Stimulated activated CD4-positive, alpha-beta T cell treated with anti-CD3 and anti-CD28 coated beads, TNF-alpha, amount 100 ng/mL, for 24 hours (primary cell): ENCODE measurements around the gene PAQR4.
"Not testable (repeated sequence)": the region's sequence is repeated elsewhere in the genome, so short reads cannot be mapped to it uniquely, and the experiment has no call there.

Source experiments
- DNase-seq, 3 experiments: peaks; one replicate each; pipeline ENCODE4 v3.0.0-alpha.2; 2020; ENCODE audit warnings: low read depth in 3 of 3

The PAQR4 gene

DNA sequence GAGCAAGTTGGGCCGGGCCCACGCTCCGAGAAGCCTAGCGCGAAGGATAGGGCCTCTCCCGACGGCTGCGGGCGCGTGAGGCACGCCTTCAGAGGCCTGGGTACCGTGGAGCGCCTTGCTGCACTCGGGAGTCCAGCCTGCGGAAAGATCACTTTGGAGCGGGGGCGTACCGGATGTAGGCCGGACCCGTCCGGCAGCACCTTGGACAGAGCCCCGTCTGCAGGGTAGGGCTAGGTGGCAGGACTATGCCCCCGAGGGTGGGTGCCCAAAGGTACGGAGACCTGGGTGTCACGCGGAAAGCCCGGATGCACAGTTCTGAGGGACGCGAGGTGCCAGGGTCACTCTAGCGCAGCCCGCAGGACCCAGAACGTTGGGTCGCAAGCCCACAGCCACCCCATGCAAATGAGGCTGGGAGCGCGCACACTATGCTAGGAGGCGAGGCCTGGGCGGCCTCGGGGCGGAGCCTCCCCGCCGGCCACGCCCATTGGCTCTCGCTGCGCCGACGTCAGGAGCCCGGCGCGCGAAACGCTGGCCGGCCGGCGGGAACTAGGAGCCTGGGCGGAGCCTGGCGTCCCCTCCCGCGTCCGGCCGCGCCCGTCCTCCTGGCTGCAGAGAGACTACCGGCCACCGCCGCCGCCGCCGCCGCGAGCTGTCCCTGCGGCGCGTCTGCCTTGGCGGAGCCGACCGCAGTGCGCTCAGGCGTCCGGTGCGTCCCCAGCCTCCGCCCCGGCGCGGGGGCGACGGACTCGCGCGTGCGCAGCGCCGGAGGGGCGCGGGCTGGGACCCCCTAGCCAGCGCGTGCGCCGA is at the start of gene PAQR4:
TSS of gene PAQR4 (plus strand) at position 611 of the 807 bp plus-strand sequence. CDS start 327 bp downstream, outside the sequence.
- DNase-seq = peak; percentile 56 to 86 (median 64)

DNA sequence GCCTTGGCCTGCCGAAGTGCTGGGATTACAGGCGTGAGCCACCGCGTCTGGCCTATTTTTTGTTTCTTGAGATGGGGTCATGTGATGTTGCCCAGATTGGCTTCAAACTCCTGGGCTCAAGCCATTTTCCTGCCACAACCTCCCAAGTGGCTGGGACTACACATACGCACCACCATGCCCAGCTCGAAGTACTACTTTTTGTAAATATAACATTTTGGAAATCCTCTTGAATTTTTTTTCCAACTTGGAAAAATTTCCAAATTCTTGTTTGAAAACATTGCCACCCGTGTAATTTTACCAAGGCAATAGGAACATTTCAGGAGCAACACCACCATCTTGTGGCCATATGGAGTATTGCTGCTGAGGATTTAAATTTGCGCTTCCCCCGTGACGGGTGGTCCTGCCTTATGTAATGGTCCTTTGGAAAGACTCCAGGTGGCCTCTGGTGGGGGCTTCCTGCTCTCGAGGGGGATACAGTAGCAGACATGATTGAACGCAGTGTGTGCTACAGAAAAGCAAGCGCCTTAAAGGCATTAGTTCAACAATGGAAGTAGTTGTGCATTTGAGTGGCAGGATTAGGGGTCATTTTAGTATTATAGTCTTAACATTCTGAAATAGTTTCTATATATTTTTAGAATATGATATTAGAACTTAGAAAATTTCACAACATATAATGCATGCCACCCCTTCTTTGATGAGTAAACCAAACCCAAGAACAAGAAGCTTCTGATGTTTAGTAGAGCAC is 49.5 kb upstream of the PAQR4 start:
- DNase-seq = peak in 2 of 3 experiments; percentile 43 to 55

DNA sequence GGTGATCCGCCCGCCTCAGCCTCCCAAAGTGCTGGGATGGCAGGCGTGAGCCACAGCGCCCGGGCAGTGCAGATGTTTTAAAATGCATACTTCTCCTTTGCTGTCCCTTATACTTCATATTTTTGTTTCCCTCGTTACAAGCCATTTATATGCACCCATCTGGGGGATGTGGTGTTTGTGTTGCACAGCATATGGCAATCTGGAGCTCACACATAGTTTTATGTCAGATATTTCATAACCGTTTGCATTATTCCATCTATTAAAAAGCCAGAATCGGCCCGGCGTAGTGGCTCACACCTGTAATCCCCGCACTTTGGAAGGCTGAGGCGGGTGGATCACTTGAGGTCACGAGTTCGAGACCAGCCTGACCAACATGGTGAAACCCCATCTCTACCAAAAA is 45.7 kb upstream of the PAQR4 start:
- no peak for DNase-seq

DNA sequence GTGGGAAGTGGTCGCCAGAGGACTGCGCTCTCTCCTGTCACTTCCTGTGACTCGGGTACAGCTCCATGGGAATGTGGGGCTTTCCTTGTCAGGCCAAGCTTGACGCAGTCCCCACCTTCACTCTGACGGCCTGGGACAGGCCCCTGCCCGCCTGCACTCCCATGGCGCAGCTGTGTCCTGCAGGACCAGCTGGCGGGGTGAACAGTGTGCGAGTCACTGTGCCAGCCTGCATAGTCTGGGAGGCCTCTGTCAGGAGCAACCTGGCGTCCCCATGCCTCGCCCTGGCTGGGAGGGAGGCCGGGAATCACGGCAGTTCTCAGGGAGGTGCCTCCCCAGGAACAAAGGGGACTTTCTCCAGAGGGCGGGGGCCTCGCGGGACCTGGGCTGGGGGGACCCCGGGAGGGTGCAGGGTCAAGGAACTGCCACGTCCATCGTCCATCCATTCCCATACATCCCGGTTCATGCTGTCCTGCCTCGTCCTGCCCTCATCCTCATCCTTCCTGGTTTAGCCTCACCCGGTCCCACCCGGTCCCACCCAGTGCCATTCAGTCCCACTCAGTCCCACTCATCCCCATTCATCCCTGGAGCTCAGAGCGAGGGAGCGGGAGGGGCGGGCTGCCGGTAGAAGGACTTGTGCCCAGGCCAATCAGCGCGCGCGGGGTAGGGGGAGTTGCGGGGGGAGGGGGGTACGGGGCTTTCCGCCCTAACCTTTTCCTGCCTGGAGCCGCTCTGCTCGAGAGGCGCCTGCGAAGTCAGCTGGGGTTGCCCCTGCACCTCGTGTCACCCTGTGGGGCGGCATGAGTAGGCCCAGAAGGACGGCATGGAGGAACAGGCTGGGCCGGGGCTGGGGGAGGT is 44.0 kb upstream of the PAQR4 start:
- DNase-seq = no peak

DNA sequence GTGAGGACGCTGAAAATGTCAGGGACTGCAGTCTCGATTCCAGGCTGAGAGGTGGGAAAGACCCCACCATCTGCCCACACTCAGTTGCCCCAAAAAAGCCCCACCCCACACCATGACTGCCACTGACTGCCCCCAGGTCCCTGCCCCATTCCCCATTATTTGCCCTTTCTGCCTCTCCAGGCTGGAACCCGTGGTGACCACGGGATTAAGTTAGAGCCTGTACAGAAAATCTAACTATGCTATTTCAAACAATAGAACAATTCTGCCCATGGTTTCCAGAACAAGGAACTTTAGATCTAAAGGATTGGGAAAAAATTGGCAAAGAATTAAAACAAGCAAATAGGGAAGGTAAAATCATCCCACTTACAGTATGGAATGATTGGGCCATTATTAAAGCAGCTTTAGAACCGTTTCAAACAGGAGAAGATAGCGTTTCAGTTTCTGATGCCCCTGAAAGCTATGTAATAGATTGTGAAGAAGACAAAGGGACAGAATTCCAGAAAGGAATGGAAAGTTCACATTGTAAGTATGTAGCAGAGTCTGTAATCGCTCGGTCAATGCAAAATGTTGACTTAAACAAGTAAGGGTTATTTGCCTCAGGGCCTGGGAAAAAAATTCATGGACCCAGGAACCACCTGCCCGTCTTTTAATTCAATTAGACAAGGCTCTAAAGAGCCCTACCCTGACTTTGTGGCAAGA is 43.0 kb upstream of the PAQR4 start:
- no peak for DNase-seq

DNA sequence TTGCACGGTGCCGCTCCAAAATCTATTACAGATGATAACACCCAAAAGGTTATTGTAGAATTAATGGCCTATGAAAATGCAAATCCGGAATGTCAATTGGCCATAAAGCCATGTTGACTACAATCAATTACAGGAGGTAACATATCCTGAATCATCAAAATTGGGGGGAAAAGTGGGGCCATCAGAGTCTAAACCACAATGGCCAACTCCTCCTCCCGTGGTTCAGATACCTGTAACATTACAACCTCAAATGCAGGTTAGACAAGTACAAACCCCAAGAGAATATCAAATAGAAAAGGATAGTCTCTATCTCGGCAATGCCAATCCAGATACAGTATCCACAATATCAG is 42.5 kb upstream of the PAQR4 start:
- DNase-seq = no peak

DNA sequence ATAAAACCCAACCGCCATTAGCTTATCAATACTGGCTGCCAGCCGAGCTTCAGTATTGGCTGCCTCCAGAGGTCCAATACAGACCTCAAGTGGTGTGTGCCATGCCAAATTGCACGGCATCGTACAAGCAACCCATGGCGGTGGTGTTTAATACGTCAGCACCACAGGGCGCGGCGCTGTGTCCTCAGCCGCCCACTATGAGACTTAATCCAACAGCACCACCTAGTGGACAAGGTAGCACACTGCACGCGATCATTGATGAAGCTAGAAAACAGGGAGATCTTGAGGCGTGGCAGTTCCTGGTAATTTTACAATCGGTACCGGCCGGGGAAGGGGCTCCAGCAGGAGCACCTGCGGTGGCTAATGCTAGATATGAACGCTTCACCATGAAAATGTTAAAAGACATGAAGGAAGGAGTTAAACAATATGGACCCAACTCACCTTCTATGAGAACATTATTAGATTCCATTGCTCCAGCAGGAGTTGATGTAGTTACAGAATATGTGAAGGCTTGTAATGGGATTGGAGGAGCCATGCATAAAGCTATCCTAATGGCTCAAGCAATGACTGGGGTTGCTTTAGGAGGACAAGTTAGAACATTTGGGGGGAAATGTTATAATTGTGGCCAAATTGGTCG is 42.0 kb upstream of the PAQR4 start:
- DNase-seq = peak; percentile 70 to 88 (median 87)

DNA sequence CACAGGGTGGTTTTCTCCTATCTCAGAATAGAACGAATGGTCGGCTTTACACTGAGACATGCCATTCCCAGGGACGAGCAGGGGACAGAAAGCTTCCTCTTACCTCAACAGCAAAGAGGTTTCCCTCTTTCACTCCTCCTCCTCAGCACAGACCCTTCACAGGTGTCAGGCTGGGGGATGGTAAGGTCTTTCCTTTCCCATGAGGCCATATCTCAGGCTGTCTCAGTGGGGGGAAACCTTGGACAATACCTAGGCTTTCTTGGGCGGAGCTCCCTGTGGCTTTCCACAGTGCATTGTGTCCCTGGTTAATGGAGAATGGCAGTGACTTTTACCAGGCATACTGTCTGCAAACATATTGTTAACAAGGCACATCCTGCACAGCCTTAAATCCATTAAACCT is 41.0 kb upstream of the PAQR4 start:
- DNase-seq = not testable (repeated sequence)

DNA sequence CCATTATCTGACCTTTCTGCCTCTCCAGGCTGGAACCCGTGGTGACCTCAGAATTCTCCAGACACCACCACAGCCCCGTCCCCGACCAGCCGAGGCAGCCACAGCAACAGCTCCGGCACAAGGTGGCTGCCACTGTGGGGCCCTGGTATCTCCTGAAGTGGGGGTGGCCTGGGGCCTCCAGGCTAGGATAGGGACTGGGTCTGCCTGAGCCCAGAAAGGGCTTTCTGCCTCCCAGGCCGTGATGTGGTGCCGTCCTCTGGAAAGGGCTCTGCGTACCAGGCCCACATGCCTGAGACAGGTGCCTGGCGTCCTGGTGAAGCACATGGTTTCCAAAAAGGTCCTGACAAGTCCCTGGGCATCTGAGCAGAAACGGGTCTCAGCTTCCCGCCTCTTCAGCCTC is 40.4 kb upstream of the PAQR4 start:
- DNase-seq = no peak

DNA sequence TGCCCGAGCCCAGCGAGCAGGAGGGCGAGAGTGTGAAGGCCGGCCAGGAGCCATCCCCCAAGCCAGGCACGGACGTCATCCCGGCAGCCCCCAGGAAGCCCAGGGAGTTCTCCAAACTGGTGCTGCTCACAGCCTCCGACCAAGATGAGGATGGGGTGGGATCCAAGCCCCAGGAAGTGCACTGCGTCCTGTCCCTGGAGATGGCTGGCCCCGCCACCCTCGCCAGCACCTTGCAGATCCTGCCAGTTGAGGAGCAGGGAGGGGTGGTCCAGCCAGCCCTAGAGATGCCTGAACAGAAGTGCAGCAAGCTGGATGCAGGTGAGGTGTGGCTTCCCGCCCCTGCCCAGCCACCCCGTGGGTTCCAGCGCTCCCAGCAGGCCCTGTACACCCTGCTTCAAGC is 39.5 kb upstream of the PAQR4 start:
- no peak for DNase-seq

DNA sequence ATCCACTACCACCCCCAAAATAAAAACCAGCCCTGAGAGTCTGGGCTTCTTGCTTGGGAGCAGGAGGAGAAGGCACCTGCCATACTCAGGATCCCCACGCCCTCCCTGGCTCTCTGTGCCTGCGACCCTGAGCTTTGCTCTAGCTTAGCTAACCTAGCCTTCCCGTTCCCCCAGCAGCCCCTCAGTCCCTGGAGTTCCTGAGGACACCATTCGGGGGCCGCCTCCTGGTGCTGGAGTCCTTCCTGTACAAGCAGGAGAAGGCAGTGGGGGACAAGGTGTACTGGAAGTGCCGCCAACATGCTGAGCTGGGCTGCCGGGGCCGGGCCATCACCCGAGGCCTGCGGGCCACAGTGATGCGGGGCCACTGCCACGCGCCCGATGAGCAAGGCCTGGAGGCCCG is 38.9 kb upstream of the PAQR4 start:
- no peak for DNase-seq

DNA sequence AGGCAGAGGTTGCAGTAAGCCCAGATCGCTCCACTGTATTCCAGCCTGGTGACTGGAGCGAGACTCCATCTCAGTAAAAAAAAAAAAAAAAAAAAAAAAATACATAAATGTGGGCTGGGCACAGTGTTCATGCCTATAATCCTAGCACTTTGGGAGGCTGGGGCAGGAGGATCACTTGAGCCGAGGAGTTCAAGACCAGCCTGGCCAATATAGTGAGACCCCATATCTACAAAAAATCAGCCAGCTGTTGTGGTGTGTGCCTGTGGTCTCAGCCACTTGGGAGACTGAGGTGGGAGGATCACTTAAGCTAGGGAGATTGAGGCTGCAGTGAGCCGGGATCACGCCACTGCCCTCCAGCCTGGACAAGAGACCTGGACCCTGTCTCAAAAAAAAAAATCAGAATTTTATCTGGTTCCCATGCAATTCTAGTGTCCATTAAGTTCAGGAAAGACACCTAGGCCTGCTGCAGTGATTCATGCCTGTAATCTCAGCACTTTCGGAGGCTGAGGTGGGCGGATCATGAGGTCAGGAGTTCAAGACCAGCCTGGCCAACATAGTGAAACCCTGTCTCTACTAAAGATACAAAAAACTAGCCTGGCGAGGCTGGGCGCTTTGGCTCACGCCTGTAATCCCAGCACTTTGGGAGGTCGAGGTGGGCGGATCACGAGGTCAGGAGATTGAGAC is 37.8 kb upstream of the PAQR4 start:
- DNase-seq = not testable (repeated sequence)

DNA sequence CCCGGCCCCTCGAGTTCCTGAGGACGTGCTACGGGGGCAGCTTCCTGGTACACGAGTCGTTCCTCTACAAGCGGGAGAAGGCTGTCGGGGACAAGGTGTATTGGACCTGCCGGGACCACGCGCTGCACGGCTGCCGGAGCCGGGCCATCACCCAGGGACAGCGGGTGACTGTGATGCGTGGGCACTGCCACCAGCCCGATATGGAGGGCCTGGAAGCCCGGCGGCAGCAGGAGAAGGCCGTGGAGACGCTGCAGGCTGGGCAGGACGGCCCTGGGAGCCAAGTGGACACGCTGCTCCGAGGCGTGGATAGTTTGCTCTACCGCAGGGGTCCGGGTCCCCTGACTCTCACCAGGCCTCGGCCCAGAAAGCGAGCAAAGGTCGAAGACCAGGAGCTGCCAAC is 36.0 kb upstream of the PAQR4 start:
- DNase-seq = no peak

DNA sequence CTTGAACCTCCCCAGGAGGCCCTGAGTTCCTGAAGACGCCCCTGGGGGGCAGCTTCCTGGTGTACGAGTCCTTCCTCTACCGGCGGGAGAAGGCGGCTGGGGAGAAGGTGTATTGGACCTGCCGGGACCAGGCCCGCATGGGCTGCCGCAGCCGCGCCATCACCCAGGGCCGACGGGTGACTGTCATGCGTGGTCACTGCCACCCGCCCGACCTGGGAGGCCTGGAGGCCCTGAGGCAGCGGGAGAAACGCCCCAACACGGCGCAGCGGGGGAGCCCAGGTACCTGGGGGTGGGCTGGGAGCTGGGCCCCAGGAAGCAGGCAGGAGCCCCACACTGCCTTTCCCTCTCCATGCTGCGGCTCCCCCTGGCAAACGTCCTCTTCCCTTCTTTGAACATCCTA is 35.4 kb upstream of the PAQR4 start:
- no peak for DNase-seq

DNA sequence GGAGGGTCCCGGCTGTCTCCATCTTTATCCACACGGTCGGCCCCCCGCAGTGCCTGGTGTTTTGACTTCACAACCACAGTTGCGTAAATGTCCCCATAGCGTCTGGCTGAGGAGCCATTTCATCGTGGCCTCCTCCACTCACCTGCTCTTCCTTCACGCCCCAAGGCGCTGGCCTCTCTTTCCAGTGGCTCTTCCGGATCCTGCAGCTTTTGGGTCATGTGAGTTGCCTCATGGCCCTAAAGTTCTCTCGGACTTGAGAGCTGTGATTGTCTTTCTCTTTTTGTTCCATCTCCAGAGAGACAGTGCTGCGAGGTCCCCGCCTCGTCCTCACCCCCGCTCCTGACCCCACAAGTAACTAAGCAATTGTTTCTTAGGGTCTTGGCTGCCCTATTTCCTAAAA is 34.7 kb upstream of the PAQR4 start:
- no peak for DNase-seq

DNA sequence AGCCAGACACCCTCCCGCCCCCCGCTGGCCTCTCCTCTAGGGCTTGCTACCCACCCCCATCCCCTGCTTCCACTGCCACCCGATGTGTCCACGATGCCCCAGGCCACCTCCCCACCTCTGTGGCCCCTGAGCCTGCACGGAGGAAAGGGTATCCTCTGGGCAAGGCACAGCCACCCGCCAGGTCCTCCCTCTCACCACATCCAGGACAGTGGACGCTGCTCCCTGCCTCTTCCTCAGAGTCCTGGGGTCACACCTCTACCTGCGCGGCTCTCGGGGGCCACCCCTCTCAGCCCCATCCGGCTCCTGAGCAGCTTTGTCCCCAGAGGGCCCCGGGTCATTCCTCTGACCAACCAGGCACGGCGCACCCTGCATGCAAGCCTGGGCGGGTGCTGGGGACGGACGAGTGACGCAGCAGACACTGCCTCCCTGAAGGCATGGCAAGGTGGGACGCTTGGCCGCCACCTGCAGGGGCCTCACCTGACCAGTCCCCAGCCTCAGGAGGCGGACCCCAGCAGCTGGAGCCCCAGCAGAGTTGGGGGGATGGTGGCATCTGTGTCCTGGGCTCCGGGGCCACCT is 32.6 kb upstream of the PAQR4 start:
- DNase-seq = no peak

DNA sequence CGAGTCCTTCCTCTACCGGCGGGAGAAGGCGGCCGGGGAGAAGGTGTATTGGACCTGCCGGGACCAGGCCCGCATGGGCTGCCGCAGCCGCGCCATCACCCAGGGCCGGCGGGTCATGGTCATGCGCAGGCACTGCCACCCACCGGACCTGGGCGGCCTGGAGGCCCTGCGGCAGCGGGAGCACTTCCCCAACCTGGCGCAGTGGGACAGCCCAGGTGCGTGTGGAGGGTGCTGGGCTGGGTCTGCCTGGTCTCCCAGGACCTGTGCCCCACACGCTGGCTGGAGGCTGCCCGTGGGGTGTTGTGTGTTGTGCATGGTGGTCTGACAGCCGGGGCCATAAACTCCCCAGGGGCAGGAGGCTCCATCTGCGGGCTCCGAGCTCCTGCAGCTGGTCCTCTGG is 32.0 kb upstream of the PAQR4 start:
- DNase-seq = no peak

DNA sequence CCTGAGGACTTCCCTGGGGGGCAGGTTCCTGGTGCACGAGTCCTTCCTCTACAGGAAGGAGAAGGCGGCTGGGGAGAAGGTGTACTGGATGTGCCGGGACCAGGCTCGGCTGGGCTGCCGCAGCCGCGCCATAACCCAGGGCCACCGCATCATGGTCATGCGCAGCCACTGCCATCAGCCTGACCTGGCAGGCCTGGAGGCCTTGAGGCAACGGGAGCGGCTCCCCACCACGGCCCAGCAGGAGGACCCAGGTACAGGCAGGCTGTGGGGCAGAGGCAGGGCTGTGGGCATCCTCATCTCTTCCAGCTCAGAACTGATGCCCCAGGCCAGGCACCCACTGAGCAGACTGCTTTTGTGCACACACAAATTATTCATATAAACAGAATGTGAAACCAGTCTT is 30.9 kb upstream of the PAQR4 start:
- DNase-seq = no peak

DNA sequence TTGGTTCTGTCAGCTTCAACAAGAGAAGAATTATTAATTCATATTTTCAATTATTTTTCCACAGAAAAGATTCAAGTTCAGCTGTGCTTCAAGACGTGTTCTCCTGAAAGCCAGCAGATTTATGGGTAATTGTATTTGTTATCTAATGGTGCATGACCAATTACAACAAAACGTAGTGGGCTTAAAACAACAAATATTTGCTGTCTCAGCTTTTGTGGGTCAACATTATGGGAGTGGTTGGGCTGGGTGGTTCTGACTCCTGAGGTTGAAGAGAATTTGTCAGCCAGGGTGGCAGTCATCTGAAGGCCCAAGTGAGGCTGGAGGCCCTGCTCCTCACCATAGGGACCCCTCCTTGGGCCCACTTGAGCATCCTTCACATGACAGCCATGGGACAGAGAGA is 29.2 kb upstream of the PAQR4 start:
- DNase-seq = no peak

DNA sequence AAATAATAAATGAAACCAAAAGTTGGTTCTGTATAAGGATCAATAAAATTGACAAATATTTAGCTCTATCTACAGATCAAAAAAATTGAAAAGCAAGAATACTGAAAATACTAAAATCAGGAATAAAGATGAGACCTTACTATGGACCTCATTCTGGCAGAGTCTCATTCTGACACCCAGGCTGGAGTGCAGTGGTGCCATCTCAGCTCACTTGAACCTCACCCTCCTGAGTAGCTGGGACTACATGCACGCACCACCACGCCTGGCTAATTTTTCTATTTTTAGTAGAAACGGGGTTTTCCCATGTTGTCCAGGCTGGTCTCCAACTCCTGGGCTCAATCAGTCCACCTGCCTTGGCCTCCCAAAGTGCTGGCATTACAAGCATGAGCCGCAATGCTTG is 27.1 kb upstream of the PAQR4 start:
- no peak for DNase-seq
